MV-4-11 (cell line): ENCODE data around the gene ILDR1.
"Not testable (repeated sequence)": the region's sequence is repeated elsewhere in the genome, so short reads cannot be mapped to it uniquely, and the experiment has no call there.

Source experiments
- DNase-seq: peaks from one replicate; lab custom pipeline; 2025; lab: John Stamatoyannopoulos, UW

The ILDR1 gene

DNA sequence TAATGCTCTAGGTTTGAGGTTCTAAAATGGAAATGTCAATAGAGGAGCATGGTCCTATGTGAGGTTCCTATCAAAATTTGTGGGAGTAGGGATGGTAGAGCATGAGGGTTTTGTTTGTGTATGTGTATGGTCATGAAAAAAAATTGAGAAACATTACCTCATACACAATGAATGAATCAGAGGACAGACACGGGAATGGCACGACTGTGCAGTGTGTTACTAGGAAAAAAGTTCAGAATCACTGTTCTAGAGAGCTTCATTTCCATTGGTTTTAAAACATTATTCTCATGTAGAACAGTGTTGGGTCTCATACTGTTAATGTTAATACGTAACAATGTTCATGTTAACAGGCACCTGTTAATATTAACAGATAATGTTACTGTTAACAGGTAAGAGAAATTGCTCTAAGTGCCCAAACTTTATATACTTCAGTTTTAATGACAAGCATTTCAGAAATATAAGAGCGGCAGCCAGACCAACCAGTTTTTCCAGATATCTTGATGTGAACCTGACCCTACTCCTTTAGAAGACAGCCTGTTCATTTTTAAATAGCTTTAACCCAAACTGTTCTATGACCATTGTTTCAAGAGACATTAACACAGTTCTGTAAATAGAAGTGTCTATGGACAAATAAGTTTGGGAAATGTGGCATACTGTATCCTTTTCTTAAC, 79.8 kb downstream of the ILDR1 start:
- DNase-seq = no peak

DNA sequence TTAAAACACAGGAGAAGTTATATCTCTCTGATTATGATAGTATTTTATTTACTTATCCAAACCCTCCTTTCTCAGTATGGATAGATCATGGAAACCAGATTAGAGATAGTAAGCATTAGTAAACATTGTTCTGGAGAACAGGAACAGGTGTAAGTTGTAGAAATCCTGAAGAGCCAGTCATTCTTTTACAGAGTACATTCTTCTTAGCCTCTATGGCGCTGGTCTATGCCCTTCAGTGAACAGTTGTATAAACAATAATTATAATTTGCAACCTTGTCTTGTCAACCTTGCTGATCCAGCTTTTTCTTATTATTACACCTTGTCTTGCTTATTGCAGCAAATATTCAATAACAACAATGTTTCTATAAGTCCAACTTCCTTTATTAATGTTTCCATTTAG, 80.5 kb downstream of the ILDR1 start:
- no peak for DNase-seq

DNA sequence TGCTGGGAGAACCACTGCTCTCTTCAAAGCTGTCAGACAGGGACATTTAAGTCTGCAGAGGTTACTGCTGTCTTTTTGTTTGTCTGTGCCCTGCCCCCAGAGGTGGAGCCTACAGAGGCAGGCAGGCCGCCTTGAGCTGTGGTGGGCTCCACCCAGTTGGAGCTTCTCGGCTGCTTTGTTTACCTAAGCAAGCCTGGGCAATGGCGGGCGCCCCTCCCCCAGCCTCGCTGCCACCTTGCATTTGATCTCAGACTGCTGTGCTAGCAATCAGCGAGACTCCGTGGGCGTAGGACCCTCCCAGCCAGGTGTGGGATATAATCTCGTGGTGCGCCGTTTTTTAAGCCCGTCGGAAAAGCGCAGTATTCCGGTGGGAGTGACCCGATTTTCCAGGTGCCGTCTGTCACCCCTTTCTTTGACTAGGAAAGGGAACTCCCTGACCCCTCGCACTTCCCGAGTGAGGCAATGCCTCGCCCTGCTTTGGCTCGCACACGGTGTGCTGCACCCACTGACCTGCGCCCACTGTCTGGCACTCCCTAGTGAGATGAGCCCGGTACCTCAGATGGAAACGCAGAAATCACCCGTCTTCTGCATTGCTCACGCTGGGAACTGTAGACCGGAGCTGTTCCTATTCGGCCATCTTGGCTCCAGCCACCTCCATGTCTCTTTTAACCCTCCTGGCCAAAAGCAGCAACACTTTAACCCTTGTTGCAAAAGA, 83.7 kb downstream of the ILDR1 start:
- DNase-seq = not testable (repeated sequence)
